Measurements from ENCODE around the gene CAMK2A. TPM values are rescaled to one million over a fixed set of nuclear protein-coding genes. Genes with fewer than 3 reads are reported as not detected.
"Not testable (repeated sequence)": the region's sequence is repeated elsewhere in the genome, so short reads cannot be mapped to it uniquely, and the experiment has no call there.

The CAMK2A gene
- total RNA-seq, 1 donor from 2014 or later: 2.5 TPM

DNA sequence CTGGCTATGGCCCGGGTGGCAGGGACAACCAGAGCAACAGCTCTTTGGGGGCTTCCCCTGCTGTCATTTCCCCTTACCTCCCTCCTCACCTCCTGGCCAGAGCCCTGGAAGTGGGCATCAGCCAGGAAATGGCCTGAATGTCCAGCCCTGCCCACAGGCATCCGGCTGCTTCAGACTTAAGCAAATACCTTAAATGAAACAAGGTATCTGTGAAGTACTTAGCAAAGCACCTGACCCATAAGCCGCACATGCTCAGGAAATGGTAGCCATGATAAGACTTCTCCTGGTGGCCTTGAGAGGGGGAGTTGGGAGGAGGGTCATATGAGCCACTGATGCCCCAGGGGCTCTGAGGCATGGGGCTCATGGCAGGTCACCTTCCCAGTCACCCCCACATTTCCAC is 43.8 kb downstream of the CAMK2A start:
- DNase-seq (ENCODE audit: low spot score) (no peak), ATAC-seq (no peak)
- intact Hi-C loops (cut with DNase I): no loop called here

DNA sequence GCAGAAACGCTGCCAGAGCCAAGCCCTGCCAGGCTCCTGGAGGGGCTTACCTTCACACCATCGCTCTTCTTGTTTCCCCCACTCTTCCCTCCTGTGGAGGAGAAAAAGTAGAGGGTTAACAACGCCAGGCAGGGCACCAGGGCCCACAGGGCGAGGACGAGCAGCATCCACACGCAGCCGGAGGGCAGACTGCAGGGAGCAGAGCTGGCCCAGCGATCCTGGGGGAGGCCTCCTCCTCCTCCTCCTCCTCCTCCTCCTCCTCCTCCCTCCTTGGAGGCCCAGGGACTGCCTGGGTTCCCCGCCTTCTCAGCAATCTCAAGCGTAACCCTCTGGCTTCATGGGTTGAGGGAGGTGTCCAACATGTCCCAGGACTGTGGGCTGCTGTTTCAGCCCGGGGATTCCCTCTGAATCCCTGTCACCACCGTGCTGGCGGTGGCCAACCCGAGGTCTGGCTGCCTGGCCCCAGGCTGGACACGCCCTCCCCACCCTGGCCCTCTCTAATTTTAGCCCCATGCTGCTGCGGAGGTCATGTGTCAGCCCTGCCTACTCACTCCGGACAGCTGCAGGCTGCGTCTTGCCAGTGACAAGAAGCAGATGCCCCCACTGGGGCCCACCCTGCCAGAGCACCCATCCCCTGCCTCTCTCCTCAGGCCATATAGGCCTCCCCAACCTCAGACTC is 44.3 kb downstream of the CAMK2A start:
- intact Hi-C loops (cut with DNase I): no loop called here
- DNase-seq (ENCODE audit: low spot score) (no peak), ATAC-seq (peak; percentile 64)

DNA sequence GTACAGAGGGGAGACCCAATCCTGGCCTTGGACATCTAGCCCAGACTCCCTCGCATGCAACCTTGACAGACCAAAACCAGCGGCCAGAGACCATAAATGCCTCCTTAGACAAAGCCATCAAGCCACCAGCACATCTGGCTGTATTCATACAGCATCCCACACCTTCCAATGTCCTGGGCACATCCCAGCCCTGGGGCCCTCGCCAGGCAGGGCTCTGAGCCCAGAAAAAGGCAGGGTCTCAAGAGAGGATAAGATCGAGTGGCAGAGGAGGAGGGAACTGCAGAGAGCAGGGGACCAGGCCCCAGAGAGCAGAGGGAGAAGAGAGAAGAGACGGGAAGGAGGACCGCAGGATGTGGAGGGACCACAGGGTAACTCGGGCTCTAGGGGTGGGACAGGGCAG is 45.4 kb downstream of the CAMK2A start:
- ATAC-seq (no peak), DNase-seq (ENCODE audit: low spot score) (no peak)
- intact Hi-C loops (cut with DNase I): no loop called here

DNA sequence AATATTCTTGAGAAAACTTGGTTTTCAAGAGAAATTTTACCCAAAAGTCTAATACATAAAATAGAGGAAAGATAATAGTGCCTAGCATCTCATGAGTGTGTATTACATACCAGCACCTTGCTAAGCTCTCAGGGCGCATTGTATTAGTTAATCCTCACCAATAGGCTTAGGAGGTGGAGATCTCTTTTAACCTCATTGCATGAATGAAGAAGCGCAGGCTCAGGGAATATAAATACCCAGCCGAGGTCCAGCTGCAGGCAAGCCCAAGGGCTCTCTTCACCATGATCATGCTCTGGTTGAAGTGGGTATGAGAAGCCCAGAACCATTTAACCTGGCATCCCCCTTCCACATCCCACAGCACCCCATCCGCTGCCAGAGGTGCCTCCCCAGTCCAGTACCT is 46.0 kb downstream of the CAMK2A start:
- ATAC-seq: no peak
- DNase-seq (ENCODE audit: low spot score): no peak
- intact Hi-C loops (cut with DNase I): no loop called here

DNA sequence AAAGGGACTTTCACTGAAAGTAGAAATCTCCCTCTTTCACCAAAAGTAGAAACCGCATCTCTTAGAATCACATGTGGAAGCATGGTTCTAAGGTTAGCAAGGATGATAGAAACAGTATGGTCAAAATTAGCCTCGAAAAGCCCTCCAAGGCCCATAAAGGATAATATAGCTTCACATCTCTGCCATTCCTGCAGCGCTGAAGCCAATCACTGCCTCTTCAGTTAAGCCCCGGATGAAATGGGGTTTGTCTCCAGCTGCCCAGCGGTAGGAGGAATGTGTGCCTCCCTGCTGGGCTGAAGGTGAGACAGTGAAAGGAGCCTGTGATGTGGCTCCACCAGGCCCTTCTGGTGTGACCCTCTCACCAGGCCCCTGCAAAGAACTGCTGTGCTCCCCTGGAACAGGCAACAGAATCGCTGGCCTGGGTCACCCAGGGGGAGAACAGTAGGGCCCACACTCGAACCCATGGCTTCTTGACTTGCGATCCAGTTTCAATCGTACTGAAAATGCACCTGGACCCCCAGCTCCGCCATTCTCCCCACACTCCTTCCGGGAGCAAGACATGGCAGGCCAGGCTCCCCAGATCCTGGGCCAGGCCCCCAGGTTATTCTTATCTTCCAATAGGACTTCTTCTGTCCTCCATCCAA is 47.2 kb downstream of the CAMK2A start:
- DNase-seq (ENCODE audit: low spot score) (no peak), ATAC-seq (no peak)
- intact Hi-C loops (cut with DNase I): no loop called here

DNA sequence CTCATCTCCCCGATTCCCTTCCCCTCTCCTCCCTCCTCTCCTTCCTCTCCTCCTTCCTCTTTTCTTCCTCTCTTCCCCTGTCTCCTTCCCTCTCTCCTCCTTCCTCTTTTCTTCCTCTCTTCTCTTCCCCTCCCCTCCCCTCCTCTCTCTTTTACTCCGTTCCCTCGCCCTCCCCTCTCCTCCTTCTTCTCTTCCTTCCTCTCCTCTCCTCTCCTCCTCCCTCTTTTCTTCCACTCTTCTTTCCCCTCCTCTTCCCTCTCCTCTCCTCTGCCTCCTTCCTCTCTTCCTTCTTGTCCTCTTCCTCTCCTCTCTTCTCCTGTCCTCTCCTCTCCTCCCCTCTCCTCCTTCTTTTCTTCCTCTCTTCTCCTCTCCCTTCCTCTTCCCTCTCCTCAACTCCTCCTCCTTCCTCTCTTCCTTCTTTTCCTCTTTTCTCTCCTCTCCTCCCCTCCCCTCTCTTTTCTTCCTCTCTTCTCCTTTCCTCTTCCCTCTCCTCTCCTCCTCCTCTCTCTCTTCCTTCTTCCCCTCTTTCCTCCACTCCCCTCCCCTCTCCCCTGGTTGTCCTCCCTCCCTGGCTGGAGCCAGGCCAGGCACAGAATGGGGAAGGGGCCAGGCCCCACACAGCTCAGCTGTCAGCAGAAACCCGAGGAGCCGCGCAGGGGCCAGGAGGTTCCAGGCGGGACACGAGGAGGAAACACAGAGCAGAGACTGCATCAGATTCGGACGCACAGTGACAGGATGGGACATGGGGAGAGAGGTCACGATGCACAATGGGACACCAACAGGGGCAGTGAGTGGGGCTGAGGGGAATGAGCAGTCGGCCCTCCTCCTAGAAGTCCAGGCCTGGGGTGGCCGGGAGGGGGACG is 48.0 kb downstream of the CAMK2A start:
- intact Hi-C loops (cut with DNase I): no loop called here
- ATAC-seq (no peak), DNase-seq (ENCODE audit: low spot score) (no peak)

DNA sequence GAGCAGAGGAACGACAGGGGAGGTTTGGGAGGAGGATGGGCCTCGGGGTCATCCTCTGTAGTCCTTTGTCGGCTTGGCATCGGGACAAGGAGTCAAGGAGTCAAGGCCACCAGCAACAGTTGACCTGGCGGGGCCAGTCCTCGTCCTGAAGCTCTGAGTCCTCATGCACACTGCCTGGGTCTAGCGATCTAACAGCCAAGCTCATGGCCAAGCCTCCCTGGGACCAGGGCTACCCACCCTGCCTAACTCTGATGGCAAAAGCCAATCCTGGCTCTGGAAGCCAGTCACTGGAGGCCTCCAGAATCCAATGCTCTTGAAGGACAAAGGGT is 49.8 kb downstream of the CAMK2A start:
- intact Hi-C loops (cut with DNase I): no loop called here
- DNase-seq (ENCODE audit: low spot score) (no peak), ATAC-seq (no peak)

DNA sequence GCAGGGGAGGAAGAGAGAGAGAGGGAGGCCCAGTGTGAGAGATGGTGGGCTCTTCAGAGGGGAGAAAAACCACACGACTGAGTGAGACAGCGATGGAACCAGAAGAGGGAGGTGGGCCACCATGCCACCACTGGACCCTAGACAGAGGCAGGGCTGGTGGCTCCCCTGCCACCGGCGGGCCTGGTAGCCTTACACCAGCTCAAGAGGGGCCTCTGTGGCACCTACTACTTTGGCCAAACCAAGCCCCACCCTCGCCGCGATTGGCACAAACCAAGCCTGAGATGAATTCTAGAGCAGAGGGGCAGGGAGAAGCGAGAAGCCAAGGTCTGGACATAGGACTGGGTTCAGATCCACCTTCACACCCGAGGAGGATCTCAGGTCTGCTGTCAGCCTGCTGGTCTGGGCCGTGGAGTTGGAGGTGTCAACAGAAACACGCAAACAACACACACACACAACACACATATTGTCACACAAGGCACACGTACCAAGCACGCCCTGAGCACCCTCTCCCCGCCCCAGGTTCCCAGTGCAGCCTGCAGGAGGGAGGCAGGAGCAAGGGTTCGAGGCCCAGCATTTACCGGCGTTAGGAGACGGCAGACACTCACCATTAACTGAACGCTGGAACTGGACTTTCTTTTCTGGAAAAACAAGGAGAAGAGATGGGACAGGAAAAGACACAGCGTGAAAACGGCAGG is 50.3 kb downstream of the CAMK2A start:
- no peak for ATAC-seq
- no peak for DNase-seq (ENCODE audit: low spot score)

DNA sequence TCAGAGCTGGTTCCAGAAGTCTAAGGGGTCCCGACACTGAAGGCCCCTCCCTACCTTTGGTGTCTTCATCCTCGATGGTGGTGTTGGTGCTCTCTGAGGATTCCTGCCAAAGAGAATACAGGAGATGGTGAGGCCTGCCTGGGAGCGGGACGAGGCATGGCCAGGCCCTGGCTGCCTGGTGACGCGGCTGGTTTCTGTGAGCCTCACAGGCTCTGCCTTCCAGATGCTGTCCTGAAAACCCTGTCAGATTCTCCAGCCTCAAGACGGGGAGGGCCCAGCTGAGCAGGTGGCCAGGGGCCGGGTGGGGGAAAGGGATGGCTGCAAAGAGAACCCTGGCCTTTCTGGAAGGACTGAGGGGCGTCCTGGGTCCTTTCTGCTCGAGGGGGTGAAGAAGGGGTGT is 50.9 kb downstream of the CAMK2A start:
- intact Hi-C loops (cut with DNase I): no loop called here
- ATAC-seq (no peak), DNase-seq (ENCODE audit: low spot score) (no peak)

More for the DNA sequence above, 50.3 kb downstream of the CAMK2A start:
- intact Hi-C loops (cut with DNase I): no loop called here

DNA sequence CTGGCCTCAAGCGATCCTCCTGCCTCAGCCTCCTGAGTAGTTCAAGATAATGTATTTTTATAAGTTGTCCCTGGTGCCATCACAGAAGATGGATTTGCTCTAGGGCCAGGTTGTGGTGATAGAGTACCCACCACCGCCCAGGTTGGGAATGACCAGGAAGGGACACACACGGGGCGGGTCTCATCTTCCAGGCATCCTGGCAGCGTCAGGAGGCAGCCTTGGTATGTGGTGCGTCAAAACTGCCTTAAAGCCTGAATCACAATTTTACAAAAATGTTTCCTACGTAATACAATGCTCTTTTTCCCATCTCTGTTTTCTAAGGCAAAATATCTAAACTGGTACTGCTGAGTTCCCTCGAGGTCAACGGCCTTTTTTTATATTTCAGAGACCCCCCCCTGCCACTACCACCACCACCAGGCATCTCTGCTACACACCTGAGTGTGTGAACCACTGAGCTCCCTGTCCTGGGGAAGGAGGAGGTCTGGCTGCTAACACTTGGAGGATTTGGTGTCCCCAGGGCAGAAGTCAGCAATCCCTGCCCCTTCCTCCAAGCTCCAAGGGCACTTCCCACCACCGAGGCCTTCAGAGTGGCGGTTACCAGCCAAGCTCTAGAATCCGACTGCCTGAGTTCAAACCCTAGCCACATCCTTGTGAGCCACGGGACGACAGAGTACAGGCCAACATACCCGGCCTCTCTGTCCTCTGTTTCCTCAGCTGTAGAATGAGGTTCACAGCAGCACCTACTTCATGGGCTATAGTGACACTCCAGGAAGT is 52.4 kb downstream of the CAMK2A start:
- DNase-seq (ENCODE audit: low spot score): no peak
- ATAC-seq: no peak
- intact Hi-C loops (cut with DNase I): no loop called here

DNA sequence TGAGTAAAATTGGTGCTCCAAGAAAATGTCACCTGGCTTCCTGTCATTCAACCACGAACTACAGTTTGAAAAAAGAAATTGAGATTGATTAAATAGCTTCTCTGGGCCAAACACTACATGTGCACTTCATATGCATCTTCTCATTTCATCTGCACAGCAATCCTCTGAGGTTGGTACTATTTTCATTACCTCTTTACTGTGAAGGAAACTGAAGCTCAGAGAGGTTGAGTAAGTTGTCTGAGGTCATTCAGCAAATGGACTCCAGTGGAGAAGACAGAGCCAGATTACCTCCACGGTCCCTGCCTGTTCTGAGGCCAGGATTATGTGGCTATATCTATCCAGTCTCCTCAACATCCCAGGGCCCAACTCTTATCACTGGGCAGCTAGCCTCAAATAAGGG is 53.3 kb downstream of the CAMK2A start:
- DNase-seq (ENCODE audit: low spot score): no peak
- intact Hi-C loops (cut with DNase I): no loop called here
- no peak for ATAC-seq

DNA sequence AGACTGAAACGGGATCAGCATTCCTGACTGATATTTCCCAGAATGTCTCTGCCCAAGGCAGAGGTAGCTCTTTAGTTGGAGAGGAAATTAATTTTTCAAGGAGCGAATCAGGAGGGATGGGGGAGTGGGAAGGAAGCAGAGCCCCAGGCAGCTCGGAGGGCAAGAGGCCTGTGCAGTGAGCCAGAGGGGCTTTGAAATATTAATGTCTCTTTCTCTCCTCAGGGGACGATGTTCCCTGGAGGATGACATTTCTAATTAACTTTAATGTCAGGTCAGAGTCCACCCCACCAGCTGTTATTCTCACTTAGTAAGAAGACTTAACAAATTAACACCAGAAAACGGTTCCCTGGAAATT is 54.1 kb downstream of the CAMK2A start:
- intact Hi-C loops (cut with DNase I): no loop called here
- DNase-seq (ENCODE audit: low spot score): no peak
- no peak for ATAC-seq

DNA sequence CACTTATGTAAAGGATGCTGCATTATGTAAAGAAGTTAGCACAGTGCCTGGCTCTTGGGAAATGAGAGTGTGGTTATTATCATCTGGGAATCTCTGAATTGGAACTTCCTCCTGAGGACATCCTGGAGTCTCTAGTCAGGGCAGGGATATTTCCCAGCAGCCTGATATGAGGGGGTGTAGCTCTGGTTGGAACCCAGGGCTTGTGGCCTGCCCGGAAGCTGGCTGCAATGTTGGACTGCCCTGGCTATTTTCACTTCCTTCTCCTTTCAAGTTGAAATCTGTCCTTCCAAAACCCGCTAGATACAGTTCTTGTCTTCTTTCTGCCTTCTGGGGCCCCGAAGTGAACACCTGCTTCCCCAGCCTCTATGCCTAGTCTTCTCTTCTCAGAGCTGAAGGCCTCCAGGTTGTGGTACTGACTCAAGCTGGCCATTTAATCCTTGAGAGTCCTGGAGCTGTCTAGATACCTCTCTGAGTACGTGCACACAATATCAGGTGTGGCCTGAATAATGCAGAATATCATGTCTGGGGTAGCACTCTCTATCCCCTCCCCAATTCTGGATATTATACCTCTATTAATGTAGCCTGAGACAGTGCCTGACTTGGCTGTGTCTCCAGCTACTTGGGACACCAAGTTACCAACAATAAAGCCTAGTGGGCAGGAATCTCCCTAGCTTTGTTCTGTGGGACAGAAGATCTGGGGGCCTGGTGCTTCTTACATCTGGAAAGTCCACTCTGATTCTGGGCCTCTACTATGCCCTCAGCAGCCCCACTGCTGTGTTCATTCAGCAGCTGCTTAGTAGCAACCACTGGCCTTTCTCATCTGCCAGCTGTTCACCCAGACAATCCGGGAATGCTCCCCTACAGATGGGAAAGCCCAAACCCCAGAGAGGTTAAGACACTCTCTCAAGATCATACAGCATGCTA is 54.7 kb downstream of the CAMK2A start:
- no peak for ATAC-seq
- DNase-seq (ENCODE audit: low spot score): no peak
- intact Hi-C loops (cut with DNase I): no loop called here

DNA sequence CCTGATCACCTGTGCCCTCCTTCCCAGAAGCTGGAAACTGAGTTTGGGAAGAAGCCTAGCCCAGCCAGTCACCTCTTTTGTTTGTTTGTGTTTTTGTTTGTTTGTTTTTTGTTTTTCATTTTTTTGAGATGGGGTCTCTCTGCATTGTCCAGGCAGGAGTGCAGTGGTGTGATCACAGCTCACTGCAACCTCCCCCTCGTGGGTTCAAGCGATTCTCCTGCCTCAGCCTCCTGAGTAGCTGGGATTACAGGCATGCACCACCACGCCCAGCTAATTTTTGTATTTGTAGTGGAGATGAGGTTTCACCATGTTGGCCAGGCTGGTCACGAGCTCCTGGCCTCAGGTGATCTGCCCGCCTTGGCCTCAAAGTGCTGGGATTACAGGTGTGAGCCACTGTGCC is 55.9 kb downstream of the CAMK2A start:
- intact Hi-C loops (cut with DNase I); DNase-seq (ENCODE audit: low spot score); ATAC-seq: not testable (repeated sequence)

DNA sequence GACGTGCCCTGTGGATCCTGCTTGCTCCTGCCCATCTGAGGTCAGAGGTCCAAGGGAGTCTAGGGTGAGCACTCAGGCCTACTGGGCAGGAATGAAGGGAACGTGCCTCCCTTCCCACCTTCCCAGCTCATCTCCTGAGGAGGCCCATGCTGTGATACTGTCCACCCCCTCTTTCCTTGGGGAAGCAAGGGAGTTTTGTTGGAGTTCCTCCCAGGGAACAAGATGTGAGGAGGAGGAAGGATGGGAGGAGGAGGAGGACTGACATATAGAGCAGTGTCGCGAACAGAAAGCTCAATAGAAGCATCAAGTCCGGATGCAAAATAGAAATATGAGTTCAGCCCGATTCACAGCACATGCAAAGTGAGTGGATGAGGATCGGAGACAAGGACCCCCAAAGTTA is 58.7 kb downstream of the CAMK2A start:
- intact Hi-C loops (cut with DNase I): no loop called here
- DNase-seq (ENCODE audit: low spot score): no peak
- ATAC-seq: no peak

DNA sequence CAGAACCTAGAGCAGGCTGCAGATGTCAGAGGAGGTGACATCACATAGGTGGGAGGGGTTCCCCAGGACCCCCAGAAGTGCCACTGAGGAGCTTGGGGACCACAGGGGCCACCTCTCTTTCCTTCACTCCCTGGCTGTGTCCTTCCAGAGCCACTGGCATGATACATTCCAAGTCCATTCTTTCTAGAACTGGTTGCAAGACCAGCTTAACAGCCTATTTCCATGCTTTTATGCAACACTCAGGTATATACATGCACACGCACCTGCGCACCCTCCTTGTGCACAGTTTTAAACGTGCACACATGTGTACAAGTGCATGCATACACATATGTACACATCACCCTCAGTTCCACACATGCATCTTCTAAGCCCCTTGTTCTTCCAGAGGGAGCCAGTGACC is 60.0 kb downstream of the CAMK2A start:
- DNase-seq (ENCODE audit: low spot score) (no peak), ATAC-seq (no peak)
- intact Hi-C loops (cut with DNase I): no loop called here

DNA sequence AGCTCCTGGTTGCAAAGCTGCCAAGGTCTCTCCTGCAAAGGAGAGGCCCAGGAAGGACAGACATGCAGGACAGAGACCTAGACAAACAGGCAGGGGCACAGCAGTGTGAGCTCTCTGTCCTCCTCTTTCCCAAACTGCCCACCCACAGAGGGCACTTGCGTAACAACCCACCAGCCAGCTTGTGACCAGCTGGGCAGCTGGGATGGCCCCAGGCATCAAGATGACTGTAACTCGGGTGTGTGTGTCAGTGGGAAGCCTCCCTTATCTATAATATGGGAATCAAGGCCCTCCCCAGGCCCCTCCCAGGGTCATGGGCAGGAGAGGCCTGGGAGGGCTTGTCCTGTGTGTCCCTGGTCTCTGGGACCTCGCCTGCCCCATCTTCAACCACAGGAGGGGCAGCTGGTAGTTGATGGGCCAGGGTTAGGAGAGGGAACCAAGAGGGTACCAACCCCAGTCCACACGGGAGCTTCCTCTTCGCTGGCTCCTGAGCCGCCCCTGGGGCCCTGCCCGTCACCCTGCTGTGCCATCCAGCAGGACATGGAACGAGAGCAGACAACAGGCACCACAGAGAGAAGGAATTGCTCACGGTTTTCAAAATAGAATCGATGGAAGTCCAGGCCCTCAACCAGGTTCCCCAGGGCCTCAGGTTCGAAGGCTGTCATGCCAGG is 61.8 kb downstream of the CAMK2A start:
- intact Hi-C loops (cut with DNase I): no loop called here
- DNase-seq (ENCODE audit: low spot score) (no peak), ATAC-seq (peak; percentile 18)

DNA sequence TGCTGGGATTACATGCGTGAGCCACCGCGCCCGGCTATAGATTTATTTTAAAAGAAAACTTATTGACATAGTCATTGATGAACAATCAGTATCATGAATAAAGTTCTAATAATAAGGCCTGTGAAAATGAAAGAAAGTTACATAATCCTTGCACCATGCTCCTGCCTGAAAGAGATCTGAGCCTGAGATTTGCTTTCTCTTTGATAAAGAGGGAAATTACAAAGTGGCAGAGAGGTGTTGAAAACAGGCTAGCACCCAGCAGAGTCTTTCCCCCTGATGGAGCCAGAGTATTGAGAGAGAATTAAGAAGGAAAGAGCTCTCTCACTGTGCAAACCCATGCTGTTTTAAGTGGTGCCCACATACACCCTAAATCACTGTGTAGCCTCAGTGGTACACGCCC is 62.5 kb downstream of the CAMK2A start:
- ATAC-seq (no peak), DNase-seq (ENCODE audit: low spot score) (no peak)
- intact Hi-C loops (cut with DNase I): no loop called here
